Esophagus squamous epithelium (tissue), 5 donors: ENCODE data around the gene SNX5. TPM values are rescaled to one million over a fixed set of nuclear protein-coding genes. Genes with fewer than 3 reads are reported as not detected.
A peak's percentile ranks its signal among the peaks of the same experiment; 100 is the strongest.

Experiments
- DNase-seq: peaks from one replicate; lab custom pipeline; 2025; lab: John Stamatoyannopoulos, UW
- H3K27ac ChIP-seq, 4 donors: fragments of 200-600 bp; sonication (generic); one replicate each; pipeline ENCODE4 v1.5.1; 2016 to 2019; ENCODE audit warnings: mild to moderate bottlenecking in 1 of 4
- H3K27me3 ChIP-seq, 4 donors: fragments of 200-600 bp; sonication (generic); 1 replicate in 3 of 4; 2 replicates in 1 of 4; pipeline versions ENCODE4 v1.5.1 to v1.6.0; 2017 to 2021; ENCODE audit warnings: antibody characterized with exemption in 1 of 4
- H3K36me3 ChIP-seq, 3 donors: fragments of 200-600 bp; sonication (generic); one replicate each; pipeline ENCODE4 v1.5.1; 2016 to 2019
- H3K4me1 ChIP-seq, 3 donors: fragments of 200-600 bp; sonication (generic); one replicate each; pipeline ENCODE4 v1.5.1; 2017 to 2019
- H3K4me3 ChIP-seq, 4 donors: fragments of 200-600 bp; sonication (generic); 1 replicate in 3 of 4; 2 replicates in 1 of 4; pipeline ENCODE4 v1.5.1; 2016 to 2019; ENCODE audit warnings: mild to moderate bottlenecking in 2 of 4, moderate library complexity in 1 of 4
- H3K9me3 ChIP-seq, 3 donors: fragments of 200-600 bp; sonication (generic); one replicate each; pipeline ENCODE4 v1.5.1; 2016 to 2019
- POLR2A ChIP-seq, 4 donors: fragments of 450-650 bp; IDR thresholded peaks; one replicate each; pipeline ENCODE4 v1.6.1; 2017; ENCODE audit warnings: antibody characterized with exemption in 4 of 4, mild to moderate bottlenecking in 4 of 4, moderate library complexity in 3 of 4
- WGBS, 2 donors: methylation state at CpG; one replicate each; pipeline ENCODE4 v1.1.5; 2018; 5-methylcytosine and 5-hydroxymethylcytosine counted together
- intact Hi-C: fragments of 100-400 bp; cut with DNase I; formaldehyde crosslinking; loops from one replicate; pipeline ENCODE4 v1.15.0; 2022
- total RNA-seq, 4 donors: library from RNA; depleted of rRNA; stranded (reverse); fragments of >200 nt; gene quantifications; one replicate each; pipeline ENCODE4 v1.1.0, GENCODE V29; 2016
- TF ChIP-seq, protein P1 (sequence below), 6 experiments: fragments of 450-650 bp in 4 of 6; fragments of 200-600 bp in 2 of 6; sonication (generic) in 2 of 6; IDR thresholded peaks; one replicate each; pipeline ENCODE4 v1.5.1; 2016 to 2019; ENCODE audit warnings: antibody characterized with exemption in 6 of 6, mild to moderate bottlenecking in 4 of 6, moderate library complexity in 4 of 6
- donor health status: DM: yes; HTN: yes; CAD: no.

The SNX5 gene
- total RNA-seq, 4 donors from 2014 or later, result 43.6 to 137 (median 98.5) TPM

DNA sequence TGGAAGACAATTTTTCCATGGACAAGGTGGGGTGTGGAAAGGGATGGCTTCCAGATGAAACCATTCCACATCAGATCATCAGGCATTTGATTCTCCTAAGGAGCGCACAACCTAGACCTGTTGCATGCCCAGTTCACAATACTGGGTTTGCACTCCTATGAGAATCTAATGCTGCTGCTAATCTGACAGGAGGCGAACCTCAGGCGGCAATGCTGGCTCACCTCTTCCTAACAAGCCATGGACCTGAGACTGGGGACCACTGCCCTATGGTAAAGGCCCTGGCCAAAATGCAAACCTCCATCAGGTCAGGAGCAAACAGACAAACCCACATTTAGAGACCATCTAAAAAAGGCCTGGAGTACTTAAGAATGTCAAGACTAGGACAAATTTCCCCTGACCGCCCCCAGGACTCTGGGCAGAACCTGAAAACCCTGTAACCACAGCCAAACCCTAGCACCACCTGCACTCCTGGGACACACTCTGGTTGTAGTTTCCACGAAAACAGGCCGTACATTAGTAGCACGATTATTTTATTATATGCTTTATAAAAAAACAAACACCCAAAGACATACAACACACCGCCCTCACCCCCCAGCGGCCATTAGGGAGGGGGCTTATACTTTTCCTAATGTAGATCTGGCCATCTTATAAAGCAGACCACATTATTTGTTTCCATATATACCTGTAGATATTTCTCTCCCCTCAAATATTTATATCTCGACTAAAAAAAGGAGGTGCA lies 27.3 kb downstream of the SNX5 start:
- WGBS, 2 donors, result 92 to 93% methylated on average over 7 to 8 of the region's 10 CpGs

DNA sequence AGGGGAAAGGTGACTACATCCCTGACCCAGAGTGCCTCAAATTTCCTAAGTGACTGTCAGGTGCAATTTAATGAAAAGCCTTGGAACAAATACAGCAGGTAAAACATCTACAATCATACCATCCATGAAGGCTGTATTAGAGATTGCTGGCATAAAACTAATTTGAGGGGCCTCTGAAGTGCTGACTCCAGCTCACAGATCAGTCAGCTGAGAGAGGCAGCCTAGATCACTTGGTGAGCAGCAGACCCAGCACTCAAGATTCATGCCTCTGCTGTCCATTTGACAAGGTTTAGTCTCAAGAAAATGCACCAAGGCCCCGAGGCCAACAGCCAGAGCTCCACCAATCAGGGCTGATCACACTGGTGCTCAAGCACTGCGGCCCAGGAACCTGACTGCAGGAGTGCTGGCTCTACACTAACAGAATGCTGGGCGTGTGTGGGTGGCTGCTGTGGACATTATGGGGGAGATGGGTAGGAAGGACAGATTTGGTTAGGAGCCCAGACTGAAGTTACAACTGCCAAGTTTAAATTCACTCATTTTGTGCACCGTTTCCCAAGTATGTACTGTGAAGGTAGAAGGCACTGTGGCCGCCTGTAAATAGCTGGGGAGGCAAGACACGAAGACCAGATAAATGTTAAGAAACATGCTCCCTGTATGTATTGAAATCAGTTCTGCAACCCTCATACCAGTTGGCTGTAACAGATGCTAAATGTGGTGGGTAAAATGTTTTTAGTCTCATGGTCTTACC lies 28.2 kb downstream of the SNX5 start:
- 45 to 61% methylated on average over 3 to 5 of the region's 6 CpGs for WGBS, 2 donors
- H3K4me3 ChIP-seq, result no peak overlapping the region
- H3K27me3 ChIP-seq, result no peaks in the 10 kb centered on the region
- peaks cover 0 to 43% (median 22%) of the 10 kb centered on the region in 3 donors for H3K4me1 ChIP-seq
- TF ChIP-seq, protein P1, sequence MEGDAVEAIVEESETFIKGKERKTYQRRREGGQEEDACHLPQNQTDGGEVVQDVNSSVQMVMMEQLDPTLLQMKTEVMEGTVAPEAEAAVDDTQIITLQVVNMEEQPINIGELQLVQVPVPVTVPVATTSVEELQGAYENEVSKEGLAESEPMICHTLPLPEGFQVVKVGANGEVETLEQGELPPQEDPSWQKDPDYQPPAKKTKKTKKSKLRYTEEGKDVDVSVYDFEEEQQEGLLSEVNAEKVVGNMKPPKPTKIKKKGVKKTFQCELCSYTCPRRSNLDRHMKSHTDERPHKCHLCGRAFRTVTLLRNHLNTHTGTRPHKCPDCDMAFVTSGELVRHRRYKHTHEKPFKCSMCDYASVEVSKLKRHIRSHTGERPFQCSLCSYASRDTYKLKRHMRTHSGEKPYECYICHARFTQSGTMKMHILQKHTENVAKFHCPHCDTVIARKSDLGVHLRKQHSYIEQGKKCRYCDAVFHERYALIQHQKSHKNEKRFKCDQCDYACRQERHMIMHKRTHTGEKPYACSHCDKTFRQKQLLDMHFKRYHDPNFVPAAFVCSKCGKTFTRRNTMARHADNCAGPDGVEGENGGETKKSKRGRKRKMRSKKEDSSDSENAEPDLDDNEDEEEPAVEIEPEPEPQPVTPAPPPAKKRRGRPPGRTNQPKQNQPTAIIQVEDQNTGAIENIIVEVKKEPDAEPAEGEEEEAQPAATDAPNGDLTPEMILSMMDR (IDR thresholded peaks at IDR 0.05), result no peak
- TF ChIP-seq POLR2A (IDR thresholded peaks at IDR 0.05), result no peak
- H3K27ac ChIP-seq, result no peak overlapping the region
- peaks cover 0 to 53% (median 32%) of the 10 kb centered on the region in 3 donors for H3K36me3 ChIP-seq
- intact Hi-C loops, result no loop called here
- no peaks in the 10 kb centered on the region for H3K9me3 ChIP-seq
- DNase-seq, result no peak

More for the DNA sequence above, 27.3 kb downstream of the SNX5 start:
- Histone ChIP-seq H3K27me3 (no peaks in the 10 kb centered on the region), H3K36me3 (peaks cover 4 to 61% (median 32%) of the 10 kb centered on the region in 3 donors), H3K9me3 (no peaks in the 10 kb centered on the region), H3K4me1 (peaks cover 0 to 34% (median 19%) of the 10 kb centered on the region in 3 donors), H3K4me3 (no peak overlapping the region), H3K27ac (no peak overlapping the region)
- TF ChIP-seq, protein P1 (IDR thresholded peaks at IDR 0.05), result no peak
- no peak for TF ChIP-seq POLR2A (IDR thresholded peaks at IDR 0.05)
- no peak for DNase-seq
- intact Hi-C loops, result no loop called here

DNA sequence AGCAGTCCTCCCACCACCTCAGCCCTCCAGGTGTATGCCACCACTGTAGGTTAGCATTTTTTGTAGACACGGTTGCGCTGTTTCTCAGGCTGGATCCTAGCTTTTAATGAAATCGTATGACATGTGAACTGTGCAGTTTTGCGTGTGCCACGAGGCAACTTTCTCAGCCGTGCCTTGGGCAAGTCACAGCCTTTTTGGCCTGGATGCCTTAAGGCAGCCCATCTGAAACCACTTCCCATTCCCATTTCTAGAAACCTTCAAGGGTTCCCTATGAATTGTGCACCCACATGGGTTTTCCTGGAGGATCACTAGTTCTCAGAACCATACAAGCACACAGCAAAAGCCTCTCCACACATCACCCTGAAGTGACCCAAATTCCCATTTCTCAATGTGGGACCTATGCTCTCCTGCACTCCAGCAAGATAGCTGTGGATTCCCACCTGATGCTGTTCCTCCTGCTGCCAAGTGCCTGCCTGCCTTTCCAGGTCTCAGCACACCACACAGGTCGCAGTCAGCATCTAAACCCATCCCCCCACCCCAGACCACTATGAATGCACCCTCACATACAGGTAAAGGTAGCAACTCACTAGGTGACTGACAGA lies 28.9 kb downstream of the SNX5 start:
- Histone ChIP-seq H3K36me3 (peaks cover 0 to 46% (median 27%) of the 10 kb centered on the region in 3 donors), H3K4me3 (no peak overlapping the region), H3K9me3 (no peaks in the 10 kb centered on the region), H3K27me3 (no peaks in the 10 kb centered on the region), H3K27ac (peak overlapping the region in 1 of 4 donors; percentile 10), H3K4me1 (peaks cover 0 to 46% (median 22%) of the 10 kb centered on the region in 3 donors)
- no peak for TF ChIP-seq POLR2A (IDR thresholded peaks at IDR 0.05)
- TF ChIP-seq, protein P1 (IDR thresholded peaks at IDR 0.05), result no peak
- intact Hi-C loops, result no loop called here
- DNase-seq, result no peak
- 56 to 65% methylated on average over 7 of the region's 7 CpGs for WGBS, 2 donors

DNA sequence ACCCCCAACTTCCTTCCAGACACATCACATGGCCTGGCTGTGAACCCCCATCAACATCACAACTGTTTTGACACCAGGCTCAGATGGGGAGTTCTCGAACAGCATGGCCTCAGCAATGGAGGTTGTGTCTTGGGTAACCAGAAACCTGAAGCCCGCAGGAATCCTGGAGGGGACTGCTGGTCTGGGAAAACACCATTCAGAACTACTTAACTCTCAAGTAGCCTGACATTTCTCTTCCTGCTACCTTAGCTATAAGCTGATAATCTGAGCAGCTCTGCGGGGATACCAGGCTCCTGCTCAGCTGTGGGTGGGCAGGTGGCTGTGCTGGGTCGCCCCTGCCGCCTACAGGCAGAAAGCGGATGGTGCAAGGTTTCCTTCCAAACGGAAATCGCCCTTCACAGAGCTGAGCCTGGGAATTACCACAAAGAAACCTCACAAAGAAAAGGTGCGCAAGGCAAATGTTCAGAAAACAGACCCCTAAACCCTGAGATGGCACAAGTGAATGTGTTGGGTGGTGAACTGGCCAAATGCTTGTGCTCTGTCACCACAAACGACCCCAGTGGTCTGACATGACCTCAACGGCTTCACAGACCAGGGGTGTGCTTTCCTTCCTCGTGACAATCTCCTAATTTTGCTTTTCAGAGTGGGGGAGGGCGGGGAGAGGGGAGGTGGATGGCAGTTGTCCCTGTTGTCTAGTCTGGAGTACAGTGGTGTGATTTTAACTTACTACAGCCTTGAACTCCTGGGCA lies 29.5 kb downstream of the SNX5 start:
- Histone ChIP-seq H3K27me3 (no peaks in the 10 kb centered on the region), H3K27ac (peak overlapping the region in 2 of 4 donors; percentile 10 to 75), H3K4me1 (peaks cover 0 to 46% (median 22%) of the 10 kb centered on the region in 3 donors), H3K4me3 (no peak overlapping the region), H3K9me3 (no peaks in the 10 kb centered on the region), H3K36me3 (peaks cover 0 to 39% (median 24%) of the 10 kb centered on the region in 3 donors)
- TF ChIP-seq POLR2A (IDR thresholded peaks at IDR 0.05), result no peak
- TF ChIP-seq, protein P1 (IDR thresholded peaks at IDR 0.05), result peak; percentile 30 to 82 (median 76)
- 22 to 24% methylated on average over 8 to 10 of the region's 13 CpGs for WGBS, 2 donors
- DNase-seq, result no peak
- intact Hi-C loops, result no loop called here
